ENCODE data around the gene SLC15A1.

SLC15A1 gene

GRCh38 chr13:98787173-98787572, 34.7 kb upstream of the SLC15A1 start:
- TF ChIP-seq CTCF (IDR thresholded peaks at IDR 0.05; ENCODE audit: borderline replicate concordance, insufficient read depth, low read depth, low read length) = no peak
- no peak overlapping the region for H3K4me3 ChIP-seq (ENCODE audit: low read depth, low read length)

GRCh38 chr13:98786023-98786422, 33.6 kb upstream of the SLC15A1 start:
- no peak overlapping the region for H3K4me3 ChIP-seq (ENCODE audit: low read depth, low read length)
- no peak for TF ChIP-seq CTCF (IDR thresholded peaks at IDR 0.05; ENCODE audit: borderline replicate concordance, insufficient read depth, low read depth, low read length)

- H3K4me3 ChIP-seq (ENCODE audit: low read depth, low read length) = no peak overlapping the region
- TF ChIP-seq CTCF (IDR thresholded peaks at IDR 0.05; ENCODE audit: borderline replicate concordance, insufficient read depth, low read depth, low read length) = no peak
Observed at GRCh38 chr13:98785405-98785804, 32.9 kb upstream of the SLC15A1 start.

- TF ChIP-seq CTCF (IDR thresholded peaks at IDR 0.05; ENCODE audit: borderline replicate concordance, insufficient read depth, low read depth, low read length) = no peak
- no peak overlapping the region for H3K4me3 ChIP-seq (ENCODE audit: low read depth, low read length)
Observed at GRCh38 chr13:98784666-98785065, 32.2 kb upstream of the SLC15A1 start.

- no peak for TF ChIP-seq CTCF (IDR thresholded peaks at IDR 0.05; ENCODE audit: borderline replicate concordance, insufficient read depth, low read depth, low read length)
- no peak overlapping the region for H3K4me3 ChIP-seq (ENCODE audit: low read depth, low read length)
Observed at GRCh38 chr13:98783856-98784478, 31.5 kb upstream of the SLC15A1 start.

GRCh38 chr13:98782654-98783053, 30.2 kb upstream of the SLC15A1 start:
- TF ChIP-seq CTCF (IDR thresholded peaks at IDR 0.05; ENCODE audit: borderline replicate concordance, insufficient read depth, low read depth, low read length) = no peak
- H3K4me3 ChIP-seq (ENCODE audit: low read depth, low read length) = no peak overlapping the region

- H3K4me3 ChIP-seq (ENCODE audit: low read depth, low read length) = no peak overlapping the region
- TF ChIP-seq CTCF (IDR thresholded peaks at IDR 0.05; ENCODE audit: borderline replicate concordance, insufficient read depth, low read depth, low read length) = no peak
Observed at GRCh38 chr13:98781905-98782304, 29.4 kb upstream of the SLC15A1 start.

All from GM12875 (cell line).